ENCODE results near the gene ARL10. TPM values are rescaled to one million over a fixed set of nuclear protein-coding genes. Genes with fewer than 3 reads are reported as not detected.

The ARL10 gene
- polyA plus RNA-seq, 1 of the 3 experiments (the other 2 are of a cell fraction): 4.6 TPM

DNA sequence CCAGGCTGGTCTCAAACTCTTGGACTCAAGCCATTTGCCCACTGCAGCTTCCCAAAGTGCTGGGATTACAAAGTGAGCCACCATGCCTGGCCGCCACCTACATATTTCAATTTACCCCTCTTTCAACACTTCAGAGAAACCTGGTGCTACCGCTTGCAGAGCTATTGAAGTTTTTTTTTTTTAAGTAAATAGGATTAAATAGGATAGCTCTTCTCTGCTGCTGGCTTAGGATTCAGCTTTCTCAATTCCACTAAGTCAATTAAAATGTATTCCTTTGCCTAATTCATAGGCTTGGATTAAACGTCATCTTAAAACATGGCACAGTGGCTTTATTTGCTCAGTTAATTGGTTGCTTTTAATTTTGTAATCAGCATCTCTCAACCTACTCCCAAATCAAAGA, 44.7 kb upstream of the ARL10 start:
- CTCF ChIA-PET: interaction anchor here (0.9 kb wide), 1 partner anchor 590 kb away, joined by 3 read pairs; no protein-coding TSS in a partner anchor

DNA sequence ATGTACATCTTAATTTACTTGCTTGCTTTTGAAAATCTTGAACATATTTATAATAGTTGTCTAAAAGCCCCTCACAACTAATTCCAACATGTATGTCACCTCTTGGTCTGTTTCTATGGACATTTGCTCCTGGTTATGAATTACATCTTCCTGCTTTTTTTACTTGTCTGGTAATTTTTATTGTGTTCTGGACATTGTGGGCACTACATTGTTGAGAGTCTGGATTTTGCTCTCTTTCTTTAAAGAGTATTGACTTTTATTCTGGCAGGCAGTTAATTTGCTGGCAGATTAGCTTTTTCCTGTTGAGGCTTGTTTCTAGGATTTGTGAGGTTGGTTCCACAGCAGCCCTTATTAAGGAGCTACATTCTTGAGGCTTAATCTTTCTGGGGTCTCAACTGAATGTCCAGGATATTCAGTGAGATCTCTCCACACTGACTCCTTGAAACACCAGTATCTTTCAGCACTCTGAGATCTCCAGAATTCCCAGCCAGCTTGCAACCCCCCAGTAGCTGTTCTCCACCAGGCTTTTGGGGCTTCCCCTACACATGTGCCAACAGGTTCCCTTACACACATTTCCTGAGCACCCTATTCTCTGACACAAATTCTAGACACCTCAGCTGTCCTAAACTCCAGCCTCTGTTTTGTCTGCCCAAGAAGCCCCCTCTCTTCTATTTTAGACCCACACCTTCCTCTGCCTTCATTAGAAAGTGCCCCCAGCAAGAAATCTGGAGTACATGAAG, 31.1 kb upstream of the ARL10 start:
- Histone ChIP-seq H3K27me3 (ENCODE audit: insufficient read depth) (no peaks in the 10 kb centered on the region), H3K4me2 (no peak overlapping the region), H3K4me3 (ENCODE audit: low read depth in 2 of 2, low read length in 1 of 2) (no peak overlapping the region), H2AFZ (ENCODE audit: low read depth) (no peak overlapping the region), H3K9me2 (no peaks in the 10 kb centered on the region), H3K9ac (no peak overlapping the region), H3K4me1 (ENCODE audit: control insufficient read depth in 1 of 2, insufficient read depth in 2 of 2, low read depth in 1 of 2, low read length in 1 of 2) (no peaks in the 10 kb centered on the region), H3F3A (replicated peaks; ENCODE audit: insufficient read depth) (no peaks in the 10 kb centered on the region), H4K20me1 (ENCODE audit: insufficient read depth) (no peaks in the 10 kb centered on the region), H3K27ac (ENCODE audit: low read depth in 2 of 2, low read length in 1 of 2) (no peak overlapping the region), H3K9me3 (no peaks in the 10 kb centered on the region), H3K79me2 (ENCODE audit: insufficient read depth) (no peaks in the 10 kb centered on the region), H3K36me3 (replicated peaks in 1 of 2; ENCODE audit: control insufficient read depth in 1 of 2, insufficient read depth in 2 of 2, low read length in 1 of 2) (peaks cover 6 to 20% of the 10 kb centered on the region in 2 experiments)
- CTCF ChIA-PET: interaction anchor here (0.6 kb wide), 1 partner anchor 745 kb away, joined by 3 read pairs; no protein-coding TSS in a partner anchor
- no peak for DNase-seq
- POLR2A ChIA-PET: no interaction called here
- TF ChIP-seq RCOR1 (IDR thresholded peaks at IDR 0.05; ENCODE audit: low read length) (no peak), TCF12 (IDR thresholded peaks at IDR 0.05) (no peak), TEAD4 (IDR thresholded peaks at IDR 0.05; ENCODE audit: borderline replicate concordance, insufficient read depth) (no peak), RFX5 (IDR thresholded peaks at IDR 0.05; ENCODE audit: low read length) (no peak), EZH2phosphoT487 (IDR thresholded peaks at IDR 0.05; ENCODE audit: borderline replicate concordance, low read depth) (no peak), YY1 (IDR thresholded peaks at IDR 0.05; ENCODE audit: low read depth) (no peak), RXRA (IDR thresholded peaks at IDR 0.05; ENCODE audit: borderline replicate concordance, low read depth) (no peak), CHD2 (IDR thresholded peaks at IDR 0.05; ENCODE audit: low read length, partially characterized antibody) (no peak), SIN3A (IDR thresholded peaks at IDR 0.05; ENCODE audit: borderline replicate concordance, low read depth, low read length) (no peak), GATA2 (CRISPR knock-in tag; IDR thresholded peaks at IDR 0.05) (no peak), FOXM1 (IDR thresholded peaks at IDR 0.05; ENCODE audit: low read depth) (no peak), MXI1 (IDR thresholded peaks at IDR 0.05; ENCODE audit: low read depth, low read length) (no peak), POLR2AphosphoS5 (IDR thresholded peaks at IDR 0.05; ENCODE audit: low read depth, low read length) (no peak), TAF1 (IDR thresholded peaks at IDR 0.05; ENCODE audit: borderline replicate concordance, low read depth, low read length) (no peak), FOSL2 (IDR thresholded peaks at IDR 0.05; ENCODE audit: borderline replicate concordance, low read depth) (no peak)
- TF ChIP-seq, protein P1, sequence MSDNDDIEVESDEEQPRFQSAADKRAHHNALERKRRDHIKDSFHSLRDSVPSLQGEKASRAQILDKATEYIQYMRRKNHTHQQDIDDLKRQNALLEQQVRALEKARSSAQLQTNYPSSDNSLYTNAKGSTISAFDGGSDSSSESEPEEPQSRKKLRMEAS (IDR thresholded peaks at IDR 0.05; ENCODE audit: low read depth): no peak
- TF ChIP-seq, protein P2, sequence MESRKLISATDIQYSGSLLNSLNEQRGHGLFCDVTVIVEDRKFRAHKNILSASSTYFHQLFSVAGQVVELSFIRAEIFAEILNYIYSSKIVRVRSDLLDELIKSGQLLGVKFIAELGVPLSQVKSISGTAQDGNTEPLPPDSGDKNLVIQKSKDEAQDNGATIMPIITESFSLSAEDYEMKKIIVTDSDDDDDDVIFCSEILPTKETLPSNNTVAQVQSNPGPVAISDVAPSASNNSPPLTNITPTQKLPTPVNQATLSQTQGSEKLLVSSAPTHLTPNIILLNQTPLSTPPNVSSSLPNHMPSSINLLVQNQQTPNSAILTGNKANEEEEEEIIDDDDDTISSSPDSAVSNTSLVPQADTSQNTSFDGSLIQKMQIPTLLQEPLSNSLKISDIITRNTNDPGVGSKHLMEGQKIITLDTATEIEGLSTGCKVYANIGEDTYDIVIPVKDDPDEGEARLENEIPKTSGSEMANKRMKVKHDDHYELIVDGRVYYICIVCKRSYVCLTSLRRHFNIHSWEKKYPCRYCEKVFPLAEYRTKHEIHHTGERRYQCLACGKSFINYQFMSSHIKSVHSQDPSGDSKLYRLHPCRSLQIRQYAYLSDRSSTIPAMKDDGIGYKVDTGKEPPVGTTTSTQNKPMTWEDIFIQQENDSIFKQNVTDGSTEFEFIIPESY (IDR thresholded peaks at IDR 0.05; ENCODE audit: borderline replicate concordance, low read depth): no peak
- TF ChIP-seq, protein P3, sequence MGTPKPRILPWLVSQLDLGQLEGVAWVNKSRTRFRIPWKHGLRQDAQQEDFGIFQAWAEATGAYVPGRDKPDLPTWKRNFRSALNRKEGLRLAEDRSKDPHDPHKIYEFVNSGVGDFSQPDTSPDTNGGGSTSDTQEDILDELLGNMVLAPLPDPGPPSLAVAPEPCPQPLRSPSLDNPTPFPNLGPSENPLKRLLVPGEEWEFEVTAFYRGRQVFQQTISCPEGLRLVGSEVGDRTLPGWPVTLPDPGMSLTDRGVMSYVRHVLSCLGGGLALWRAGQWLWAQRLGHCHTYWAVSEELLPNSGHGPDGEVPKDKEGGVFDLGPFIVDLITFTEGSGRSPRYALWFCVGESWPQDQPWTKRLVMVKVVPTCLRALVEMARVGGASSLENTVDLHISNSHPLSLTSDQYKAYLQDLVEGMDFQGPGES (IDR thresholded peaks at IDR 0.05; ENCODE audit: low read depth, low read length): no peak

More for the DNA sequence above, 44.7 kb upstream of the ARL10 start:
- Histone ChIP-seq H3K9me3 (no peaks in the 10 kb centered on the region), H3K27me3 (ENCODE audit: insufficient read depth) (no peaks in the 10 kb centered on the region), H3K36me3 (replicated peaks in 1 of 2; ENCODE audit: control insufficient read depth in 1 of 2, insufficient read depth in 2 of 2, low read length in 1 of 2) (peaks cover 20 to 32% of the 10 kb centered on the region in 2 experiments), H3K9ac (no peak overlapping the region), H4K20me1 (ENCODE audit: insufficient read depth) (no peaks in the 10 kb centered on the region), H3K4me3 (ENCODE audit: low read depth in 2 of 2, low read length in 1 of 2) (no peak overlapping the region), H3K4me2 (no peak overlapping the region), H3K79me2 (ENCODE audit: insufficient read depth) (no peaks in the 10 kb centered on the region), H3K9me2 (no peaks in the 10 kb centered on the region), H3F3A (replicated peaks; ENCODE audit: insufficient read depth) (no peaks in the 10 kb centered on the region), H2AFZ (ENCODE audit: low read depth) (no peak overlapping the region), H3K27ac (ENCODE audit: low read depth in 2 of 2, low read length in 1 of 2) (no peak overlapping the region), H3K4me1 (ENCODE audit: control insufficient read depth in 1 of 2, insufficient read depth in 2 of 2, low read depth in 1 of 2, low read length in 1 of 2) (no peaks in the 10 kb centered on the region)
- DNase-seq: no peak
- TF ChIP-seq FOXJ3 (CRISPR knock-in tag; IDR thresholded peaks at IDR 0.05) (no peak), GATA2 (CRISPR knock-in tag; IDR thresholded peaks at IDR 0.05) (no peak), EP300 (IDR thresholded peaks at IDR 0.05; ENCODE audit: borderline replicate concordance in 1 of 2, low read depth in 1 of 2, low read length in 1 of 2) (no peak), RCOR1 (IDR thresholded peaks at IDR 0.05; ENCODE audit: low read length) (no peak), CHD2 (IDR thresholded peaks at IDR 0.05; ENCODE audit: low read length, partially characterized antibody) (no peak)
- TF ChIP-seq, protein P1 (IDR thresholded peaks at IDR 0.05; ENCODE audit: low read depth): no peak
- TF ChIP-seq, protein P2 (IDR thresholded peaks at IDR 0.05; ENCODE audit: borderline replicate concordance, low read depth): no peak
- WGBS (ENCODE audit: low lambda C conversion rate): 94% methylated on average over 3 of the region's 3 CpGs
- POLR2A ChIA-PET: no interaction called here

Measured in SK-N-SH (cell line).